Measurements from ENCODE around the gene SCARF2. TPM values are rescaled to one million over a fixed set of nuclear protein-coding genes. Genes with fewer than 3 reads are reported as not detected.

Gene SCARF2
- total and polyA plus RNA-seq, 2 of the 8 experiments (the other 6 are each of a cell fraction or from before 2014, with no cell fraction given), result 4.2 to 9.8 TPM

GRCh38 chr22:20398420-20398819 is 39.2 kb downstream of the SCARF2 start (continued):
- TF ChIP-seq CHD7 (IDR thresholded peaks at IDR 0.05; ENCODE audit: insufficient replicate concordance, low read length), result no peak
- no peak for TF ChIP-seq ASH2L (IDR thresholded peaks at IDR 0.05; ENCODE audit: low read length)
- no peak for TF ChIP-seq FOSL1 (IDR thresholded peaks at IDR 0.05; ENCODE audit: insufficient read depth, low read depth, low read length)
- TF ChIP-seq EGR1 (IDR thresholded peaks at IDR 0.05; ENCODE audit: borderline replicate concordance, low read depth, low read length), result no peak
- no peak for TF ChIP-seq YY1 (IDR thresholded peaks at IDR 0.05; ENCODE audit: low read depth, low read length)
- no peak for TF ChIP-seq JUN (IDR thresholded peaks at IDR 0.05; ENCODE audit: low read depth, low read length)
- TF ChIP-seq RAD21 (IDR thresholded peaks at IDR 0.05 in 1 of 2, conservative IDR thresholded peaks at IDR 0.05 in 1 of 2; ENCODE audit: low read depth in 2 of 2, low read length in 2 of 2), result no peak
- no peak for TF ChIP-seq KDM4A (IDR thresholded peaks at IDR 0.05; ENCODE audit: low read depth, low read length, severe bottlenecking)
